Liver (tissue), 9 donors: ENCODE results near the gene WWOX. TPM values are rescaled to one million over a fixed set of nuclear protein-coding genes. Genes with fewer than 3 reads are reported as not detected.

Source experiments
- DNase-seq: peaks from one replicate; pipeline ENCODE4 v3.0.0-alpha.2; 2017; ENCODE audit warnings: low spot score
- H3K27ac ChIP-seq, 2 donors: one replicate each; pipeline ENCODE4 v1.7.0; 2013; ENCODE audit warnings: inconsistent platforms in 2 of 2, low read length in 2 of 2, control low read depth in 1 of 2, low read depth in 1 of 2, mild to moderate bottlenecking in 1 of 2
- H3K27me3 ChIP-seq, 4 donors: one replicate each; pipeline versions ENCODE4 v1.6.1 to v1.7.0; 2013; ENCODE audit warnings: low read length in 3 of 4, inconsistent platforms in 1 of 4, mild to moderate bottlenecking in 1 of 4, moderate library complexity in 1 of 4; ENCODE audit not compliant: control insufficient read depth in 4 of 4, insufficient read depth in 4 of 4
- H3K36me3 ChIP-seq, 4 donors: one replicate each; pipeline versions ENCODE4 v1.6.1 to v1.7.0; 2013; ENCODE audit warnings: low read length in 3 of 4, mild to moderate bottlenecking in 3 of 4, low read depth in 1 of 4, moderate library complexity in 1 of 4; ENCODE audit not compliant: control insufficient read depth in 4 of 4, insufficient read depth in 3 of 4
- H3K4me1 ChIP-seq, 4 donors: one replicate each; pipeline versions ENCODE4 v1.6.1 to v1.7.0; 2013; ENCODE audit warnings: low read length in 3 of 4, mild to moderate bottlenecking in 3 of 4, moderate library complexity in 1 of 4; ENCODE audit not compliant: control insufficient read depth in 4 of 4, insufficient read depth in 4 of 4
- H3K4me3 ChIP-seq, 3 donors: one replicate each; pipeline versions ENCODE4 v1.6.1 to v1.7.0; 2013; ENCODE audit warnings: low read length in 3 of 3, control low read depth in 1 of 3, low read depth in 1 of 3, mild to moderate bottlenecking in 1 of 3
- H3K9ac ChIP-seq, 2 donors: one replicate each; pipeline ENCODE4 v1.7.0; 2013; ENCODE audit warnings: low read length in 2 of 2, mild to moderate bottlenecking in 2 of 2, moderate library complexity in 2 of 2, control low read depth in 1 of 2, low read depth in 1 of 2
- H3K9me3 ChIP-seq, 4 donors: one replicate each; pipeline versions ENCODE4 v1.6.1 to v1.7.0; 2013; ENCODE audit warnings: low read length in 3 of 4; ENCODE audit not compliant: control insufficient read depth in 4 of 4
- ATF3 ChIP-seq: IDR thresholded peaks from 2 replicates; pipeline ENCODE4 v1.6.1; 2016; ENCODE audit warnings: antibody characterized with exemption
- CTCF ChIP-seq: fragments of 150-350 bp; IDR thresholded peaks from 2 replicates; pipeline ENCODE4 v1.5.1; 2017; ENCODE audit warnings: improper control_type of control experiment, low read depth, low read length; ENCODE audit not compliant: missing input control
- EGR1 ChIP-seq, 2 donors: IDR thresholded peaks; 2 replicates each; pipeline ENCODE4 v1.6.1; 2016 to 2018; ENCODE audit warnings: antibody characterized with exemption in 2 of 2, low read depth in 2 of 2
- FOXA1 ChIP-seq: IDR thresholded peaks from 2 replicates; pipeline ENCODE4 v1.6.1; 2016; ENCODE audit warnings: antibody characterized with exemption
- FOXA2 ChIP-seq: IDR thresholded peaks from 2 replicates; pipeline ENCODE4 v1.6.1; 2016; ENCODE audit warnings: antibody characterized with exemption
- GABPA ChIP-seq, 2 donors: IDR thresholded peaks in 1 of 2; conservative IDR thresholded peaks in 1 of 2; 2 replicates each; pipeline ENCODE4 v1.6.1; 2016; ENCODE audit warnings: antibody characterized with exemption in 2 of 2, mild to moderate bottlenecking in 1 of 2, moderate library complexity in 1 of 2
- HNF4A ChIP-seq, 2 donors: conservative IDR thresholded peaks; 2 replicates each; pipeline ENCODE4 v1.6.1; 2016; ENCODE audit warnings: antibody characterized with exemption in 2 of 2, mild to moderate bottlenecking in 2 of 2
- HNF4G ChIP-seq: IDR thresholded peaks from 2 replicates; pipeline ENCODE4 v1.6.1; 2016; ENCODE audit warnings: antibody characterized with exemption
- JUND ChIP-seq, 2 donors: IDR thresholded peaks; 2 replicates each; pipeline ENCODE4 v1.6.1; 2016; ENCODE audit warnings: antibody characterized with exemption in 2 of 2
- MAX ChIP-seq: IDR thresholded peaks from 2 replicates; pipeline ENCODE4 v1.6.1; 2016; ENCODE audit warnings: antibody characterized with exemption
- NR2F2 ChIP-seq: IDR thresholded peaks from 2 replicates; pipeline ENCODE4 v1.6.1; 2016; ENCODE audit warnings: antibody characterized with exemption
- RAD21 ChIP-seq, 2 donors: IDR thresholded peaks; 2 replicates each; pipeline ENCODE4 v1.6.1; 2016; ENCODE audit warnings: antibody characterized with exemption in 2 of 2, mild to moderate bottlenecking in 2 of 2
- REST ChIP-seq: IDR thresholded peaks from 2 replicates; pipeline ENCODE4 v1.6.1; 2016; ENCODE audit warnings: antibody characterized with exemption, mild to moderate bottlenecking
- RXRA ChIP-seq, 2 donors: IDR thresholded peaks; 2 replicates each; pipeline ENCODE4 v1.6.1; 2017 to 2018; ENCODE audit warnings: antibody characterized with exemption in 2 of 2, mild to moderate bottlenecking in 1 of 2
- SP1 ChIP-seq: IDR thresholded peaks from 2 replicates; pipeline ENCODE4 v1.6.1; 2018; ENCODE audit warnings: antibody characterized with exemption, mild to moderate bottlenecking
- TAF1 ChIP-seq: conservative IDR thresholded peaks from 2 replicates; pipeline ENCODE4 v1.6.1; 2016; ENCODE audit warnings: antibody characterized with exemption, mild to moderate bottlenecking
- YY1 ChIP-seq: IDR thresholded peaks from 2 replicates; pipeline ENCODE4 v1.6.1; 2016; ENCODE audit warnings: antibody characterized with exemption, mild to moderate bottlenecking
- ZBTB33 ChIP-seq: IDR thresholded peaks from 2 replicates; pipeline ENCODE4 v1.6.1; 2016; ENCODE audit warnings: antibody characterized with exemption
- WGBS: extraction: QIAGEN DNeasy Blood & Tissue Kit; methylation state at CpG from one replicate; pipeline ENCODE4 v1.1.7; 2013; 5-methylcytosine and 5-hydroxymethylcytosine counted together
- polyA plus RNA-seq, 2 donors: library from polyadenylated mRNA; stranded (reverse) in 1 of 2; unstranded in 1 of 2; fragments of 200-250 nt in 1 of 2; fragments of >200 nt in 1 of 2; fragmentation: Nextera tagmentation in 1 of 2; extraction: Ambion mirVana in 1 of 2; gene quantifications; one replicate each; pipeline versions ENCODE4 v1.2.1 to v1.2.3, GENCODE V29; 2013 to 2015
- total RNA-seq, 2 donors: library from RNA; depleted of rRNA; stranded (reverse); fragments of >200 nt; gene quantifications; one replicate each; pipeline ENCODE4 v1.2.3, GENCODE V29; 2014
- donor health status: healthy.
- donor health status: healthy.
- donor health status: healthy.
- donor health status: healthy.
- donor health status: healthy.

The WWOX gene
- total and polyA plus RNA-seq, 4 donors, result 9.8 to 46.0 (median 15.3) TPM

GRCh38 chr16:78092758-78093157 lies 6.7 kb upstream of the WWOX start:
- H3K27me3 ChIP-seq, result no peaks in the 10 kb centered on the region
- no peaks in the 10 kb centered on the region for H3K4me1 ChIP-seq
- H3K9ac ChIP-seq, result no peak overlapping the region
- H3K27ac ChIP-seq, result no peak overlapping the region
- 72% methylated on average over 7 of the region's 7 CpGs for WGBS
- H3K4me3 ChIP-seq, result no peak overlapping the region
- H3K36me3 ChIP-seq, result no peaks in the 10 kb centered on the region
- H3K9me3 ChIP-seq, result no peaks in the 10 kb centered on the region
- TF ChIP-seq GABPA (IDR thresholded peaks at IDR 0.05 in 1 of 2, conservative IDR thresholded peaks at IDR 0.05 in 1 of 2) (no peak), CTCF (no peak), FOXA2 (no peak), SP1 (no peak), NR2F2 (no peak), EGR1 (IDR thresholded peaks at IDR 0.05; ENCODE audit: low read depth in 2 of 2) (no peak), HNF4A (conservative IDR thresholded peaks at IDR 0.05) (no peak), RAD21 (IDR thresholded peaks at IDR 0.05) (no peak), RXRA (IDR thresholded peaks at IDR 0.05) (no peak), ATF3 (no peak), JUND (IDR thresholded peaks at IDR 0.05) (no peak), YY1 (no peak), REST (no peak), HNF4G (no peak), FOXA1 (no peak), MAX (no peak), TAF1 (no peak), ZBTB33 (no peak)
- DNase-seq, result no peak

- no peak for DNase-seq
- H3K4me1 ChIP-seq, result peaks cover 0 to 6% (median 0%) of the 10 kb centered on the region in 4 donors
- H3K27me3 ChIP-seq, result no peaks in the 10 kb centered on the region
- no peak overlapping the region for H3K27ac ChIP-seq
- 66% methylated on average over 3 of the region's 3 CpGs for WGBS
- H3K9ac ChIP-seq, result no peak overlapping the region
- H3K9me3 ChIP-seq, result no peaks in the 10 kb centered on the region
- H3K36me3 ChIP-seq, result no peaks in the 10 kb centered on the region
- H3K4me3 ChIP-seq, result no peak overlapping the region
- no peak for TF ChIP-seq HNF4A (conservative IDR thresholded peaks at IDR 0.05)
- no peak for TF ChIP-seq TAF1
- no peak for TF ChIP-seq HNF4G
- TF ChIP-seq REST, result no peak
- no peak for TF ChIP-seq ZBTB33
- TF ChIP-seq FOXA2, result no peak
- no peak for TF ChIP-seq GABPA (IDR thresholded peaks at IDR 0.05 in 1 of 2, conservative IDR thresholded peaks at IDR 0.05 in 1 of 2)
Observed at GRCh38 chr16:78094166-78094565, 5.3 kb upstream of the WWOX start.
